HUDEP-2 (cell line): ENCODE data around the gene PCDH9.
A peak's percentile ranks its signal among the peaks of the same experiment; 100 is the strongest.

Source experiments
- DNase-seq, 76 experiments: peaks; one replicate each; lab custom pipeline; 2025; ENCODE audit not compliant: unreplicated experiment in 76 of 76; lab: John Stamatoyannopoulos, UW

Gene PCDH9

GRCh38 chr13:66440938-66441337 is 789.2 kb downstream of the PCDH9 start:
- DNase-seq, result no peak

DNA sequence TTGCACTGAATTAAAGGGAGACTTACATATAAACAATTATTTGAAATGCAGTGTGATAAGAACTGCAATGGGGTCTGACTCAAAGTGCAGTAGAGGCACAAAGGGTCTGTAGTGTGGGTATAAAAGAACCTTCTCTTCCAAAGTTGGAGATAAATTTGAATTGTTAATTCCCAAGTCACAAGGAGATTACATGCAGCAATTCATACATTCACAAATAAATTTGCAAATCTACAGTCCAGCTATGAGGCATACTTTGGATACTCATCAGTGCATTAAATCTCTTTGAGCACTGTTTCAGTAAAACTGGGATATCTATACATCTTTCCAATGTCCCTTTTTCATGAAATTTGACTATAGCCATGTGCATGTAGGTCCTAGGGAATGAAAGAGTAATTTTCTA is 799.4 kb downstream of the PCDH9 start:
- DNase-seq, result no peak

GRCh38 chr13:66430269-66430668 is 799.9 kb downstream of the PCDH9 start:
- no peak for DNase-seq

DNA sequence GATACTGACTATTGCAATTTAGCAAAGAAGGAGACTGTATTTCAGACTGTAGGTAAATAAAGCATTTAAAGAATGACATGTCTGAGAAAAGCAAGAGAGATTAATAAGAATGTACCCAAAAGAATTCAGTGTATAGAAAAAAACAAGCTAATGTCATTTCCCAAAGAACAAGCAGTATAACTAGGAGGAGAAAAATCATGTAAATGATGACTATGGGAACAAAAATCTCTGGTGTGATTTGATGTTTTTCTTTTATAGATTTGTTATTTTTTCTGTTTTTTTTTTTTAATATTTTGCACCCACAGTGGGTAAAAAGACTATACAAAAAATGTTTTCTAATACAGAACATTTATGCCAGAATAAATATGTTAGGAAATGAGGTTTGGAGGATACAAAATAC is 801.0 kb downstream of the PCDH9 start:
- DNase-seq, result no peak

DNA sequence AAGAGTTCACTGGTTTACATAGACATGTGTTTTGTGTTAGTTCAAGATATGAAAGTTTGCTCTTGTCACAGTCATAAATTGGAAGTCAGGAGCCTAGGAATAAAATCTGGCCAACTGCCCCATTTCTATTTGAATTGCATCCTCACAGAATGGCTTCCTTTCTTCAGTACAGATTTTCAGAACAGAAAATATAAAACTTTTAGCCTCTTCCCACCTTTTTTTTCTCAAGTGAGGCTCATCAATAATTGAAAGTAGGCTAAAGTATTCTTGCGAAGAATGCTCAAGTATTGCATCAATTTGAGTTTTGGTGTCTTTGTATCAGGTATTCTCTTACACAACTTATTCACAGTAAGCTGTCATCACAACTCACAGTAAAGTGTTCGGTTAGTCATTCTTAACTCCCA is 802.7 kb downstream of the PCDH9 start:
- DNase-seq, result no peak

GRCh38 chr13:66425741-66426140 is 804.4 kb downstream of the PCDH9 start:
- peak in 1 of 76 experiments; percentile 29 for DNase-seq

DNA sequence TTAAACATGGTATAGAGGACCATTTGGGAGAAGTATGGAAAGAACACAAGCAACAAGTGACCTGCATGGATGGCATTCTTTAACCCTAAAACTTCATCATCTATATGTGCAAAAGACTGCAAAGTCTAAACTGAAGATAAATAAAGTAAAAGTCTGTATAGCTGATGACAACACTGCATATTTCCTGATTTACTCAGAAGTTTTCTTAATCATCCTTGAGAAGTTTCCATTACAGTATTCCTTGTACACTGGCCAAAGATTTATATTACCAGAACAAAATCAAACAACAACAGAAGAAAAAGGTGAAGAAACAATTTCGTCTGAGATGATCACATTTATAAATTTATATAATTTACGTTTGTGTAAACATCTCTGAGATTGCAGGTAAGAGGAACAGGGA is 805.7 kb downstream of the PCDH9 start:
- no peak for DNase-seq

- DNase-seq, result no peak
Observed at GRCh38 chr13:66415444-66415843, 814.7 kb downstream of the PCDH9 start.

DNA sequence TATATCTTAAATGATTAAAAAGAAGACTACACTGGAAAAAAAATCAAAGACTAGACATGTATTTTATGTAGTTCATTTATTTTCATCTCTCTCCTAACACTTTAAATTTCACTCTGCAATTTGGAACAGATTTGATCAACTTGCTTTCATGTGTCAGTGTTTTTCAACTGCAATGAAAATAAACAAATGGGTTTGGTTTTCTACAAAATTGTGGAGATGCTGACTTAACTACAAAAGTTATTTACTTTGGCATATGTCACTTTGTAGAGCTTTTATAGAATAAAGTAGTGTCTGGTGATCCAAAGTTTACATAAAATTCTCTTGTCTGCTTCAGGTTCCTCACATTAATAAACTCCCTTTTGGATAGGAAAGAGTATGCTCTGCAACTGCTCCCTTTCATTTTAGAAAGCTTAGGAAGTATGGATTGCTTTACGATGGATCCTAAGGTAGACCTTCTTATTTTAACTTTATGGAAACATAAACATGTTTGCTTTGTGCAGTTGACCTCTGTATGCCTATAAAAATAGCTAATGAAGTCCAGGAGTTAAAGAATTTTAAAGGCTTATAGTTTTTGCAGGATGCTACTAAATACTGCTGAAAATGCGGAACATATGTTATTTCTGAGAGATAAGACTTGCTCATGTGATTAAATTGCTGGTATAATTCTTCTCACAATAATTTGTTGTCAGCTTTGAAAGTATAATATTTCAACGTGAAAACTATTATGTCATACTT is 815.9 kb downstream of the PCDH9 start:
- no peak for DNase-seq

GRCh38 chr13:66410314-66410713 is 819.8 kb downstream of the PCDH9 start:
- no peak for DNase-seq

GRCh38 chr13:66409542-66409941 is 820.6 kb downstream of the PCDH9 start:
- no peak for DNase-seq

DNA sequence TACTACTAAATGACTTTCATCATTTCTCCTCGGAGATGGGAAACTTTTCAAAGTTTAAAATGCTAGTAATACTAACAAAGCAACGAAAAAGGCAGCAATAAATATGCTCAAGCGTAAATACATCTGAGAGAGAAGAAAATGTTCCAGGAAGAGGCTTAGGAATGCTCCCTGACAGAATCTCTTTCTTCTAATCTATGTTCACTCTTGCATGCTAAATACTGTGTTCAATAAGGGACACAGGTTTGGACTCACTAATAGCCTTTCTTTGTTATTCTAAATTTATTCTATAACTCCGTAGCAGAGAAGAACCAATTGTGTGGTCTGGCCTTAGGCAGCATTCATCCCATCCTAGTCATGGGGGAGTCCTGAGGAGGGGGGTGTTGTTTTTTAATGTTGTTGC is 823.0 kb downstream of the PCDH9 start:
- no peak for DNase-seq

GRCh38 chr13:66405908-66406802 is 824.0 kb downstream of the PCDH9 start:
- no peak for DNase-seq

DNA sequence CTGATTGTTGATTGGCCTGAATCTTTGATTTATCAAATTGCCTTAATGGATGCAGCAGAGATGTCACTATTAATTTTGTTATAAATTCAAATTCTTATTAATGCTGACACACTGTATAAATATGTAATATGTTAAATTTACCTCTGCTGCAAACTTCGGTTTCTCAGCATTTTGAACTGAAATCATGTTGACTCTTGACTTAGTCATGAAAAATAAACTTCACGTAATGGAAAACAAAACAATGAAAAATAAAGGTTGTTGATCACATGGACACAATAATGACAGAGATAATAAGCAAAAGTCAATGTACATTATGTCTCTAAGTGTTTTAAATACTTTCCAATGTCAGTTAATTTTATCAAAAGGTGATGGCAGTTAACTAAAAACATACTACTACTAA is 827.6 kb downstream of the PCDH9 start:
- DNase-seq, result no peak

DNA sequence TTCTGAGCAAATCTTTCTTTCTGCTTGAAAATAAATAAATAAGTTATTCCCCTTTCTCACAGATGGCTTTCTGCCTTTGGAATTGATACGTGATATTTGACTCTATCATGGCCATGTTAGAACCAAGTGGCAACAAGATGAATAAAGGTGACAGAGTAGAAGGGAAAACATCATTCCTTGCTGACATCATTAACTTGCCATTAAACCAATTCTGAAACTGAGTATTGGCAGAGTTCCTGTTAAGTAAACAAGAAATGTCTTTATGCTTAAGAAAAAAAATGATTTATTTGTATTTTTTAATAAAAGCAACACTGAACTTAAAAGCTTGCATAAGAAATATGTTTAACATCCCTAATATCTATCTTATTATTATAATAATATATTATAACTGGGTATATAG is 828.1 kb downstream of the PCDH9 start:
- DNase-seq, result no peak

- DNase-seq, result no peak
Observed at GRCh38 chr13:66400292-66400691, 829.8 kb downstream of the PCDH9 start.

- no peak for DNase-seq
Observed at GRCh38 chr13:66399873-66400272, 830.3 kb downstream of the PCDH9 start.

DNA sequence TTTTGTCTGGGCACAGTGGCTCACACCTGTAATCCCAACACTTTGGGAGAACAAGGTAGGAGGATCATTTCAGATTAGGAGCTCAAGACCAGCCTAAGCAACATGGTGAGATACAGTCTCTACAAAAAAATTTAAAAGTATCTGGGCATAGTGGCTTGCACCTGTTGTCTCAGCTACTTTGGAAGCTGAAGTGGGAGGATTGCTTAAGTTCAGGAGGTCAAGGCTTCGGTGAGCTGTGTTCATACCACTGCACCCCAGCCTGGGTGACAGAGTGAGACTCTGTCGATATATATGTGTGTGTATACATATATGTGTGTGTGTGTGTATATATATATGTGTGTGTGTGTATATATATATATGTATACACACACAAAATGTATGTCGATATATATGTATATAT is 833.0 kb downstream of the PCDH9 start:
- no peak for DNase-seq

DNA sequence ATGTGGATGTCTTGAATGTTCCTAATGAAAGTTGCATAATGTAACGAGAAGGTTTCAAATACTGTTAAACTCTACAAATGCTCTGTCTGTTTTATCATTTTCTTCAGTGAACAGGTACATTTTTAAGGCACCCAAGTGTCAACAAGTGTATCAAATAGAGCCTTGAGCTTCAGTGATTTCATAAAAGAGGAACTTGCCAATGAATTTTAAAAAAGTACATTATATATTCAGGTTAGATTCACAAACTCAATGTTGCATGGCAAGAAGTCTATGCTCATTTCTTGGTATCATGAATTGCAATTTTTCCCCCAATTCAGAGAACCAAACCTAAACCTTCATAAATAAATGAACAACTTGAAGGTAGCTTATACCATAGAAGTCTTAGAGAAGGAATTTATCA is 838.8 kb downstream of the PCDH9 start:
- no peak for DNase-seq

DNA sequence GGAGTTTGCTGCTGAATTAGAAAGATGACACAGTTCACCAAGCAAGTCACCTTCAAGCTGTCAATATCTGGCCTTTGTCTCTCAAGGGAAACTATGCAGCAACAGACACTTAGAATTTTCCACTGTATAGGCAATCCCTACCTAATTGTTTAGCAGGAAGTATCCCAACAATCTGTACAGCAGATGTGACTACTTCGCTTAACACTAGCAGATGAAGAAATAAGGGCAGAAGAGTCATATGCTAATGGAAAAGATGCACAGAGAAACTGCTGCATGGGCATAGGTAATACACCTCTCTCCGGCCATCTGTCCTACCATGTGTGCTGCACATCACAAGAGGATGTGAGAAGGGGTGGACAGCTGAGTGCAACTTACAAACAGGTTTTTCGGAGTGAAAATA is 851.2 kb downstream of the PCDH9 start:
- DNase-seq, result no peak

DNA sequence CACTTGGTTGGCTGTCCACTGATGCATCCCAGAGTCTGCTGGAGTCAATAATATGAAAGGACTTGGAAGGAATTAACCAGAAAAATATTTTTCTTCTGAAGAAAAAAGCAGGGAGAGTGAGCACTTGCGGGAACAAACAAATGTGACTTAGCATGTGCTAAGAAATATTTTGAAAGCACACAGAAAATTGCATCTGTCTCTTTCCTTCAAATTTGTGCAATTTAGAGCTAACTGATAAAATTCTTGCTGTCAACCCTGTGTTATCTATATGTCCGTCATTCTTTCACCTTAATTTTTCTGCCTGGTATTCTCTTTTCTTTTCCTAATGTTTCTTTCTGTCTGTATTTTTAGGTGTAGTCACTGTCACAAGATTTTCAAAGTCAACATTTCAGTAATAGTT is 852.6 kb downstream of the PCDH9 start:
- no peak for DNase-seq

- no peak for DNase-seq
Observed at GRCh38 chr13:66375756-66376155, 854.4 kb downstream of the PCDH9 start.
